Epithelial cell of umbilical artery (primary cell): ENCODE measurements around the gene RTBDN. TPM values are rescaled to one million over a fixed set of nuclear protein-coding genes. Genes with fewer than 3 reads are reported as not detected.

Experiments
- total RNA-seq: library from RNA; depleted of rRNA; stranded (reverse); fragments of >200 nt; gene quantifications from 2 replicates; pipeline ENCODE4 v1.2.3, GENCODE V29; 2014

The RTBDN gene
- total RNA-seq = not detected in 2 replicates

DNA sequence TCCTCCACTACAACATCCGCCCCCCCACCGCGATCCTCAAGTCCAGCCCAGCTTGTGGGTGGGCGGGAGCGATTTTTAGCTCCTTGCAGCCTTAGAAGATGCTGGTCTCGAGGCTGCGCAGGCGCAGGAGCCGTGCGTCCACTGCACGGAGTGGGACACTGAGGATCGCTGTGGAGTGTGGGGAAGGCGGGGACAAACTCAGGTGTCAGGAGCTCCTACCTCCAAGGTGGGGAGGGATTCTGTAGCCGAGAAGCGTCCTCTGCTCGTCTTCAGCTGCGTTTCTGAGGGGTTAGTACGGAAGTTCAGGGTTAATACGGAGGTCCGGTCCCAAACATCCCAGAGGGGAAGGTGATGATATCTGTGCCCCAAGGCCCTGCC lies at the start of gene RTBDN:
RTBDN (minus strand) TSS at position 14 of the 378 bp plus-strand sequence. CDS start 4,600 bp downstream, outside the sequence.

DNA sequence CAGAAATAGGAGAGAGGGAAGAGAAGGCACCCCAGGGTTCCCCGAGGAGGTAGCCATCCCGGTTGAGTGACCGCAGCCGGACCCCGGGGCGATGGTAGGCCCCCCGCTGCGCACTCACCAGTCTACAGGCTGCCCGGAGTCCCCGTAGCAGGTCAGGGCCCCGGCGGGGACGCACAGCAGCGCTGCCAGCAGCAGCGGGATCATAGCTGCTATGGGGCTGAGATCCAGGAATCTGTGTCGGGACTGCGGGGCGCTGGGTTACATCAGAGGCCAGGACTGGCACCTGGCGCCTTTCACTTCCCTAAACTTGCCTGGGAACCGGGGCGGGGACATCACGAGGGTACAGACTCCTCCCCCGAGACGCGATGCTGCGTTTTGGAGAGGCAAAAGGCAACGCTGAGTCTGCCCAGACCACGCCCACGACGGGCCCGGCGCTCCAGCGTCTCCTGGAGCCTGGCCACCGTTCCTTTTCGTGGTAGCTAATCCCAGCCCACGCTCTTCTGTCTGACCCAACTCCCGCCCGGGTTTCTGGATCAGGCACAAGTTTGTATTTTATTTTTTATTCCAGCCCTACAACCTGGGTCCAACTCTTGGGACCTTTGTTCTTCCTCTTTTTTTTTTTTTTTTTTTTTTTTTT lies 46.9 kb upstream of the RTBDN start, which contains the start of gene DNASE2:
DNASE2 (minus strand) TSS at position 278 of the 637 bp plus-strand sequence; CDS start at position 204, 74 bp downstream.

DNA sequence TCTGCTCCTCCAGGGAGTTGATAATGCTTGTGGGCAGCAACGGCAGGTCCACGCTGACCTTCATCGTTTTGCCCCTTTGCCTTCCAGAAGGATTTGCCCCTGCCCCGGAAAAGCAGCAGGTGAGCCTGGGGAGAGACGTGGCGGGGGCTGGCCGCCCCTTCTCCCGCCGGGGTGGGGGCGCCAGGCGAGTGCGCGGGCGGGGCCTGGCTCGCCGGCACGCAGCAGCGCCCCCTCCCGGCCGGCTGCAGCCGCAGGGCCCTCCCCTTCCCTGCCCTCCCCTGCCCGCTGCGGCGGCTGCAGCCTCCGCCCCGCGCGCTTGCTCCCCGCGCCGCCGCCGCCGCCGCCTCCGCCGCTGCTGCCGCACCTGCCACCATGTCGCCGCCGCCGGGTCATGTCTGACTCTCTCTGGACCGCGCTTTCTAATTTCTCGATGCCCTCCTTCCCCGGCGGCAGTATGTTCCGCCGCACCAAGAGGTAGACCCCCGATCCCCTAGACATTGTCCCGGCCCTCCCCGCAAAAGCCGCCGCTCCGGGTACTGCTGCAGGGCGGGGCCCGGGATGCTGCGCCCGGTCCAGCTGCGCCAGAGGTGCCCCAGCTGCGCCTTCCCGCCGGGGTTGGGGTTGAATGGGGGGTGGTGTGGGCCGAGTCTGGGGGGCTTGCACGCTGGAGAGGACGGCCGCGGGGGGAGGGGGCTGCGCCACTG lies 4.0 kb upstream of the RTBDN start, which contains the start of gene MAST1:
MAST1 (plus strand) TSS at position 334 of the 704 bp plus-strand sequence; CDS start at position 392, 58 bp downstream.

DNA sequence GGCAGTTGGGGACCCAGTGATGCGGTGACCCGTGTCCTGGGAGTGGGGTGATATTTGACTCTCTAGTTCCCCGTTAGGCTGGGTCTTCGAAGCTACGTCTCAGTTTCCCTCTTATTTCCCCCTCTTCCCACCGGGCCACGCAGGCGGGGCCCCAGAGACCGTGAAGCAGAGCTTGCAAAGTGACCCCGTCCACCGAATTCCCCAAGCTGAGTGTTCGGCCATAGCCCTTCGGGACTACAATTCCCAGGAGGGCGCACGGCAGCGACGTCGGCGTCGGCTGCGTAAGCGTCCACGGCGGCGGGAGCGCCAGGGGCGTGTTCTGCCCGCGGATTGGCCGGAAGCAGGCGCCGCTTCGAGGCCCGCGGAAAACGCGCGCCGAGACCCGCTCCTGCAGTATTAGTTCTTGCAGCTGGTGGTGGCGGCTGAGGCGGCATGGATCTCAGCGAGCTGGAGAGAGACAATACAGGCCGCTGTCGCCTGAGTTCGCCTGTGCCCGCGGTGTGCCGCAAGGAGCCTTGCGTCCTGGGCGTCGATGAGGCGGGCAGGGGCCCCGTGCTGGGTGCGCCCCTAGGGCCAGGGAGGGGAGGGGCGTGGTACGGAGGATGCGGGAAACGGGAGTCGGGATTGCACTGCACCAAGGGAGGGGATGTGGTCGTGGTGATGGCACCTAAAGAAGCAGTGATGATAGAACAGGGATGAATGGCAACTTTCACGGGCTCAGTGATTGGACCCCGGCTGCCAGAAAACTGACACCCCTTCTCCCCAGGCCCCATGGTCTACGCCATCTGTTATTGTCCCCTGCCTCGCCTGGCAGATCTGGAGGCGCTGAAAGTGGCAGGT lies 27.9 kb downstream of the RTBDN start, which contains the start of gene RNASEH2A:
RNASEH2A (plus strand) TSS at position 343 of the 840 bp plus-strand sequence; CDS start at position 433, 90 bp downstream.

DNA sequence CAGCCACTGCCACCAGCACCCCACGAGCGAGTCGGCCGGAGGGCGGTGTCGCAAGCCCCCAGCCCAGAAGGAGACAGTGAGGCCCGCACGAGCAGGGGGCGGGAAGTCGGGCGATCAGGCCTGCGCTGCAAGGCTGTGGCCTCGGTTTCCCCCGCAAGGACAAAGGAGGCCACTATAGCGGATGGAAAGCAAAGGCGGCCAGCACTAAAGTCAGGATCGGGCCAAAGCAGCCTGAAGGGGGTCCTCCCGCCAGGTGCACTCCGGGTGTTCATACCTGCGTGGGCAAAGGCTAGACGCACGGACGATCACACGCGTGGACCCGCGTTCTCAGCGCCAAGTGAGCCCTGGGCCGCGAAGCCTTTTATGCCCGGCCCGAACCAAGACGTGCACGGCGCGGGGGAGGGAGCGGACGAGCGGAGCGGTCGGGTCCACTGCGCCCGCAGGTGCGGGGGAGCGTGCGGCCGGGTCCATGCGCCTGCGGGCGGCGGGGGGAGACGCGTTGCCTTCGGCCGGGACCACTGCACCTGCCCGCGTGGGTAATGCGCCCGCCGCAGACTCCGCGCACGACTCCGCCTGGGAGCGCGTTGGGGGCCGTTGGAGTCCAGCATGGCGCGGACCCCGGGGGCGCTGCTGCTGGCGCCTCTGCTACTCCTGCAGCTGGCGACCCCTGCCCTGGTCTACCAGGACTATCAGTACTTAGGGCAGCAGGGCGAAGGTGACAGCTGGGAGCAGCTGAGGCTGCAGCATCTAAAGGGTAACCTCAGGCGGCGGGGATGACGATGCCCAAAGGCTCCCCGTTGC lies 32.7 kb downstream of the RTBDN start, which contains the start of the genes PRDX2 and THSD8:
PRDX2 (minus strand) TSS at position 335 of the 801 bp plus-strand sequence. CDS start 539 bp downstream, outside the sequence.
THSD8 (plus strand) TSS at position 604 of the 801 bp plus-strand sequence; CDS start at position 607, 3 bp downstream.

DNA sequence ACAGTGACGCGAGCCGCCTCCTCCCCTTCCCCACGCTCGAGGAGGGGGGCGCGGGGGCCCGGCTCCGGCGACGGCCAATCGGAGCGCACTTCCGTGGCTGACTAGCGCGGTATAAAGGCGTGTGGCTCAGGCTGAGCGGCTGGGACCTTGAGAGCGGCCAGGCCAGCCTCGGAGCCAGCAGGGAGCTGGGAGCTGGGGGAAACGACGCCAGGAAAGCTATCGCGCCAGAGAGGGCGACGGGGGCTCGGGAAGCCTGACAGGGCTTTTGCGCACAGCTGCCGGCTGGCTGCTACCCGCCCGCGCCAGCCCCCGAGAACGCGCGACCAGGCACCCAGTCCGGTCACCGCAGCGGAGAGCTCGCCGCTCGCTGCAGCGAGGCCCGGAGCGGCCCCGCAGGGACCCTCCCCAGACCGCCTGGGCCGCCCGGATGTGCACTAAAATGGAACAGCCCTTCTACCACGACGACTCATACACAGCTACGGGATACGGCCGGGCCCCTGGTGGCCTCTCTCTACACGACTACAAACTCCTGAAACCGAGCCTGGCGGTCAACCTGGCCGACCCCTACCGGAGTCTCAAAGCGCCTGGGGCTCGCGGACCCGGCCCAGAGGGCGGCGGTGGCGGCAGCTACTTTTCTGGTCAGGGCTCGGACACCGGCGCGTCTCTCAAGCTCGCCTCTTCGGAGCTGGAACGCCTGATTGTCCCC lies 42.9 kb downstream of the RTBDN start, which contains the start of gene JUNB:
JUNB (plus strand) TSS at position 142 of the 706 bp plus-strand sequence; CDS start at position 428, 286 bp downstream.

Other genes with a start within 250 kb of the RTBDN start
- gene ZNF490, start 223.8 kb downstream of the RTBDN start, total RNA-seq = 4.5 and 7.8 TPM in 2 replicates
- 10.8 and 14.9 TPM in 2 replicates for gene ZNF791, start 223.7 kb downstream of the RTBDN start, total RNA-seq
- gene MAN2B1, start 167.8 kb downstream of the RTBDN start, total RNA-seq = 20.5 and 24.0 TPM in 2 replicates
- gene WDR83, start 167.8 kb downstream of the RTBDN start, total RNA-seq = 8.8 and 9.6 TPM in 2 replicates
- gene DHPS, start 152.7 kb downstream of the RTBDN start, total RNA-seq = 59.4 and 60.9 TPM in 2 replicates
- not detected in 2 replicates for gene GNG14, start 146.6 kb downstream of the RTBDN start, total RNA-seq
- 7.0 and 14.6 TPM in 2 replicates for gene FBXW9, start 137.9 kb downstream of the RTBDN start, total RNA-seq
- gene TNPO2, start 110.6 kb downstream of the RTBDN start, total RNA-seq = 17.2 and 23.4 TPM in 2 replicates
- gene TRIR, start 99.9 kb downstream of the RTBDN start, total RNA-seq = 143 and 162 TPM in 2 replicates
- 89.0 and 108 TPM in 2 replicates for gene GET3, start 97.1 kb downstream of the RTBDN start, total RNA-seq
- gene BEST2, start 82.8 kb downstream of the RTBDN start, total RNA-seq = not detected in 2 replicates
- gene HOOK2, start 59.0 kb downstream of the RTBDN start, total RNA-seq = 7.1 and 8.5 TPM in 2 replicates
- gene JUNB, start 43.1 kb downstream of the RTBDN start, total RNA-seq = 48.3 and 73.4 TPM in 2 replicates
- gene PRDX2, start 32.8 kb downstream of the RTBDN start, total RNA-seq = 258 and 276 TPM in 2 replicates
- gene THSD8, start 32.5 kb downstream of the RTBDN start, total RNA-seq = not detected in 2 replicates
- gene RNASEH2A, start 28.0 kb downstream of the RTBDN start, total RNA-seq = 35.4 and 36.8 TPM in 2 replicates
- under 0.01 and 0.65 TPM in 2 replicates for gene MAST1, start 3.9 kb upstream of the RTBDN start, total RNA-seq
- 15.6 and 21.4 TPM in 2 replicates for gene DNASE2, start 46.9 kb upstream of the RTBDN start, total RNA-seq
- gene KLF1, start 52.6 kb upstream of the RTBDN start, total RNA-seq = under 0.01 TPM in 1 of 2 replicates, not detected in the other
- 48.1 and 50.6 TPM in 2 replicates for gene GCDH, start 56.6 kb upstream of the RTBDN start, total RNA-seq
- gene SYCE2, start 84.7 kb upstream of the RTBDN start, total RNA-seq = 0.30 and 0.32 TPM in 2 replicates
- gene FARSA, start 99.1 kb upstream of the RTBDN start, total RNA-seq = 60.1 and 63.2 TPM in 2 replicates
- gene CALR, start 104.0 kb upstream of the RTBDN start, total RNA-seq = 1,595 and 1,926 TPM in 2 replicates
- 50.0 and 66.1 TPM in 2 replicates for gene RAD23A, start 111.3 kb upstream of the RTBDN start, total RNA-seq
- 34.7 and 39.3 TPM in 2 replicates for gene GADD45GIP1, start 122.6 kb upstream of the RTBDN start, total RNA-seq
- gene DAND5, start 135.0 kb upstream of the RTBDN start, total RNA-seq = not detected in 2 replicates
- gene NFIX, start 160.9 kb upstream of the RTBDN start, total RNA-seq = 5.5 and 13.1 TPM in 2 replicates